ENCODE results near the gene CLEC14A. TPM values are rescaled to one million over a fixed set of nuclear protein-coding genes. Genes with fewer than 3 reads are reported as not detected.

The CLEC14A gene
- total RNA-seq, 2 experiments from 2014 or later: not detected

DNA sequence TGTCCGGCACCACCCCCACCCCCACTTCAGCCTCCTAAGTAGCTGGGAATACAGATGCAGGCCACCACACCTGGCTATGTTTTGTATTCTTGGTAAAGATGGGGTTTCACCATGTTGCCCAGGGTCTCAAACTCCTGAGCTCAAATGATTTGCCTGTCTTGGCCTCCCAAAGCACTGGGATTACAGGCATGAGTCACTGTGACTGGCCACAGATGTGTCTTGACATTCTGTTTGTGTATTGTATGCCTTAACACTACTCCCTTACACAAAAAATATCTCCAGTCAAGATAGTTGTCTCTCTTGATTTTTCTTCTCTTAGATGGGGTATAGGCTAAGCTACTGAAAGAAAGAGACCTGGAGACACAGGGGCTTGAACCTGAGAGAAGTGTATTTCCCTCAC is 17.6 kb downstream of the CLEC14A start:
- intact Hi-C loops (cut with micrococcal nuclease): no loop called here
- H3K9me3 Mint-ChIP-seq: no peaks in the 10 kb centered on the region
- DNase-seq: no peak
- CTCF ChIA-PET: no interaction called here
- H3K27me3 Mint-ChIP-seq (ENCODE audit: low read depth): no peaks in the 10 kb centered on the region
- H3K36me3 Mint-ChIP-seq (ENCODE audit: low read depth): no peaks in the 10 kb centered on the region
- H3K4me1 Mint-ChIP-seq (ENCODE audit: low read depth): no peaks in the 10 kb centered on the region
- no peak overlapping the region for H3K27ac Mint-ChIP-seq
- H3K4me3 Mint-ChIP-seq: no peak overlapping the region

DNA sequence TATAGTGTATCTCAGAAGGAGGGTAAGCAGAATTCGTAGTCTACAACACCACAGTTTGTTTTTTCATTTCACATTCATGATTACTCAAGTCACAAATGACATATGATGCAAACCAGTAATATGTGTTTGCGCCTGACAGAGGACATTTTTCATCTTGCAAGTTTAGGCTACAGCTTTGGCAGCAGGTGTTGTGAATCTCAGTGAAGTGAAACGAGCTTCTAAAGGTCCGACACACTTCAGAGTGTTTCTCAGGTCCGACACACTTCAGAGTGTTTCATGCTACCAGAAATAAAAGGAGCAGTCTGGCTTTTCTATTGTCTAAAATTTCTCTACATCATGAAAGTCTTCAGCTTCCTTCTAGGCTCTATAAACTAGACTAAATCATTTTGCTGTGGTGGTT is 22.7 kb downstream of the CLEC14A start:
- Mint-ChIP-seq H3K27me3 (ENCODE audit: low read depth) (peaks cover under 1% of the 10 kb centered on the region), H3K9me3 (no peaks in the 10 kb centered on the region), H3K4me1 (ENCODE audit: low read depth) (no peaks in the 10 kb centered on the region), H3K4me3 (no peak overlapping the region), H3K36me3 (ENCODE audit: low read depth) (no peaks in the 10 kb centered on the region), H3K27ac (no peak overlapping the region)
- no peak for DNase-seq
- CTCF ChIA-PET: no interaction called here
- intact Hi-C loops (cut with micrococcal nuclease): no loop called here

DNA sequence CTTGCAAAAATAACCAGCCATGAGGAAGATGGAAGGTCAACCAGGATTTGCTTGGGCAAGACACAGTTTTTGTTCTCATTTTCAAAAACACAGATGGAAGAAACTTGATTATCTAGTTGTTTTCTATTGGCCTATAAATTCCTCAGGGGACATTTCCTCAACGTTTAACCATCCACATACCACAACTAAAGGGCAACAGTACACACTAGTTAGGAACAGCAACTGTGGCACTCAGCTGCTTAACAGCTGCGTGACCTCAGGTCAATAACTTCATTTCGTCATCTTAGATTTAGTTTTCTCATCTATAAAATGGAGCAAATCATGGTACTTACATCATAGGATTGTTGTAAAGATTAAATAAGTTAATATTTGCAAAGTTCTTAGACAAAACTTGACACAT is 29.5 kb downstream of the CLEC14A start:
- CTCF ChIA-PET: interaction anchor here (1.7 kb wide), 1 partner anchor 18 kb away, joined by 4 read pairs; the partner anchor contains the start of gene SSTR1
- Mint-ChIP-seq H3K4me1 (ENCODE audit: low read depth) (no peaks in the 10 kb centered on the region), H3K27me3 (ENCODE audit: low read depth) (peaks cover 7% of the 10 kb centered on the region), H3K27ac (no peak overlapping the region), H3K4me3 (no peak overlapping the region), H3K36me3 (ENCODE audit: low read depth) (no peaks in the 10 kb centered on the region), H3K9me3 (no peaks in the 10 kb centered on the region)
- DNase-seq: no peak
- intact Hi-C loops (cut with micrococcal nuclease): no loop called here

DNA sequence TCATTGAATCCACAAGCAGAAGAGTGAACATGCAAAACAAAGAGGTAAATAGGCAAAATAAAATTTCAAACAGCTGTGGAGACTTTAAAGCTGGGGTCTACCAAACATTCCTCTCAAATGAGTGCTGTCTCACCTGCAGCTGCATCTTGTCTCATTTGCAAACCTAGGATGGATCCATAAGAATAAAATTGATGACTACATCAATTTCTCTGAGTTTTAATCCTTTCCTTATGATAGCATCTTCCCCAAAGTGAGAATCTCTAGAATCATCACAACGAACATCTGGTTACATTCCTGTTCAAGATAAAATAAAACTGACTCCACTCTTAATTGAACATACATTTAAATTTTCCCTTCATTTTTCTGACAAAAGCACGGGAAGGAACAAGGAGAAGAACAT is 29.9 kb downstream of the CLEC14A start:
- H3K27me3 Mint-ChIP-seq (ENCODE audit: low read depth): peaks cover 7% of the 10 kb centered on the region
- H3K36me3 Mint-ChIP-seq (ENCODE audit: low read depth): no peaks in the 10 kb centered on the region

DNA sequence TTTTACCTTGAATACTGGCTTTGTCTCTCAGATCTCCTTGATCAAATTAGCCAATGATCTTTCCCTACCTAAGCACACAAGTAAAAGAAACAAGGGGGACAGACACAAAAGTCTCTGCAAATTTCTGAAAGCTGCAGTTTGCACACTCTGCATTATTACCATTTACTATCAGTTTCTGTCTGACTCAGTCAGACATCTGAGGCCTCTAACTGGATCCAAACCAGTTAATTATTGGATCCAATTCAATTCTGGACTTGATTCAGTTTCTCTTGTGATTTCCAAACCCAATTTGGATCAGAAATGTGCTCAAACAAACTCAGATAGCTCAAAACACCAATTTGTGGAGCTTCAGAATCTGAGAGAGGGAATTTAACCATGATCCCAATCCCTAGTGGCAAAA is 31.6 kb downstream of the CLEC14A start:
- peaks cover 7% of the 10 kb centered on the region for H3K27me3 Mint-ChIP-seq (ENCODE audit: low read depth)
- no peak for DNase-seq
- no peak overlapping the region for H3K4me3 Mint-ChIP-seq
- H3K36me3 Mint-ChIP-seq (ENCODE audit: low read depth): no peaks in the 10 kb centered on the region
- H3K9me3 Mint-ChIP-seq: no peaks in the 10 kb centered on the region
- intact Hi-C loops (cut with micrococcal nuclease): no loop called here
- CTCF ChIA-PET: no interaction called here
- no peaks in the 10 kb centered on the region for H3K4me1 Mint-ChIP-seq (ENCODE audit: low read depth)
- H3K27ac Mint-ChIP-seq: no peak overlapping the region

More for the DNA sequence above, 29.9 kb downstream of the CLEC14A start:
- Mint-ChIP-seq H3K4me3 (no peak overlapping the region), H3K9me3 (no peaks in the 10 kb centered on the region), H3K27ac (no peak overlapping the region), H3K4me1 (ENCODE audit: low read depth) (no peaks in the 10 kb centered on the region)
- intact Hi-C loops (cut with micrococcal nuclease): no loop called here
- DNase-seq: no peak
- CTCF ChIA-PET: no interaction called here

DNA sequence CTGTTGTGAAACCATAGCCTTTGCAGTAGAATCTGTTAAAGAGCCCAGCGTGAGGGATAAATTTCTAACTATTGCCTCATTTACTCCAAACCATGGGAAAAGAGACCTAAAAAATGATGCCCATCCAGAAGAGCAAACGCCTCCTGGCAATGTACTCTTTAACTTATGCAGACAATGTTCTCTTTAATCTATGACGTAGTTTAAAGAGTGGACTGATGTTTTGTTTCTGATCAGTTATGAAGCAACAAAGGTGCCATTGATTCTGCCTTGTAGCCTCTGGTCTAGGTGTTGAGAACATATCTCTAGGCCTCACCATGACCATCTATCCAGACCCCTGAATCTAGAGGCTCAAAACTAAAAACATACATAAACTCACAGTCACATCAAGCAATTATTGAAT is 34.8 kb downstream of the CLEC14A start:
- DNase-seq: no peak
- Mint-ChIP-seq H3K27ac (no peak overlapping the region), H3K9me3 (no peaks in the 10 kb centered on the region), H3K4me1 (ENCODE audit: low read depth) (no peaks in the 10 kb centered on the region), H3K4me3 (no peak overlapping the region), H3K36me3 (ENCODE audit: low read depth) (no peaks in the 10 kb centered on the region), H3K27me3 (ENCODE audit: low read depth) (peaks cover 2% of the 10 kb centered on the region)
- CTCF ChIA-PET: no interaction called here
- intact Hi-C loops (cut with micrococcal nuclease): no loop called here

DNA sequence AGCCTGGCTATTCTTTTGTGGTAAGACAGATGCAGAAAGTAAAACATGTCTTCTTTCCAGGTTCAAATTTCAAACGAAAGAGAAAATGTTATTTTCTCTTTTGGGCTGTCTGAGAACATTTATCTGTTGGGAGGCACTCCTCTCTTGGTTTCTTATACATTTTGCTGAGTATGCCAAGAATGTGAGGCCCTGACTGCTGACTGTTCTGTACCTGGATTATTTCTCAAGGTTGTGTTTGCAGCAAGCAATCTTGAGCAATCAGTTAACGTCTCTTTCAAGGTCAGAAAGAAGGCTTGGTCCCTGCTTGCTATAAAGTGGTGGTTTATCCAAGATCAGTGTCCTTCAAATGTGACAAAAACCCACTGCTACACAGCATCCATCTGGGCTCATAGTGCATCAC is 38.3 kb downstream of the CLEC14A start:
- no peak overlapping the region for H3K4me3 Mint-ChIP-seq
- H3K27ac Mint-ChIP-seq: no peak overlapping the region
- intact Hi-C loops (cut with micrococcal nuclease): no loop called here
- H3K9me3 Mint-ChIP-seq: no peaks in the 10 kb centered on the region
- no peaks in the 10 kb centered on the region for H3K4me1 Mint-ChIP-seq (ENCODE audit: low read depth)
- CTCF ChIA-PET: no interaction called here
- H3K27me3 Mint-ChIP-seq (ENCODE audit: low read depth): peaks cover 11% of the 10 kb centered on the region
- no peak for DNase-seq
- H3K36me3 Mint-ChIP-seq (ENCODE audit: low read depth): no peaks in the 10 kb centered on the region

DNA sequence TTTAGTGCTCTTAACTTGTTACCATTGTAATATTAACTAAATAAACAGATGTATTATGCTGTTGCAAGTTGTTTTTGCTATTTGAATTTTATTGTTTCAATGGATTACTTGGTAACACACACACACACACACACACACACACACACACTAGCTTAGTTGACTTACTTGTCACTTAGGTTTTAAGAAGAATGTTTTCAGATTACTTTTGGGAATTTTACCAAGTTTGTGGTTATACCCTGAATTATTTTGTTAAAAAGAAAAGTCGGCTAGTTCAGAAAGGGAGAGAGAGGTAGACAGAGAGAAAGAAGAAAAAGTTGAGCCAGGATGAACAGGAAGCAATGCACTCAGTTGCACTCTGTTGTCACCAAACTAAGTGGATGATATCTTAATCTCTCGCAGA is 42.9 kb downstream of the CLEC14A start:
- H3K27me3 Mint-ChIP-seq (ENCODE audit: low read depth): peaks cover 49% of the 10 kb centered on the region
- no peaks in the 10 kb centered on the region for H3K9me3 Mint-ChIP-seq
- H3K4me3 Mint-ChIP-seq: no peak overlapping the region
- H3K27ac Mint-ChIP-seq: no peak overlapping the region
- intact Hi-C loops (cut with micrococcal nuclease): no loop called here
- H3K4me1 Mint-ChIP-seq (ENCODE audit: low read depth): peaks cover 28% of the 10 kb centered on the region
- CTCF ChIA-PET: interaction anchor here (0.6 kb wide), 1 partner anchor 242 kb away, joined by 4 read pairs; no protein-coding TSS in a partner anchor
- no peaks in the 10 kb centered on the region for H3K36me3 Mint-ChIP-seq (ENCODE audit: low read depth)
- no peak for DNase-seq

DNA sequence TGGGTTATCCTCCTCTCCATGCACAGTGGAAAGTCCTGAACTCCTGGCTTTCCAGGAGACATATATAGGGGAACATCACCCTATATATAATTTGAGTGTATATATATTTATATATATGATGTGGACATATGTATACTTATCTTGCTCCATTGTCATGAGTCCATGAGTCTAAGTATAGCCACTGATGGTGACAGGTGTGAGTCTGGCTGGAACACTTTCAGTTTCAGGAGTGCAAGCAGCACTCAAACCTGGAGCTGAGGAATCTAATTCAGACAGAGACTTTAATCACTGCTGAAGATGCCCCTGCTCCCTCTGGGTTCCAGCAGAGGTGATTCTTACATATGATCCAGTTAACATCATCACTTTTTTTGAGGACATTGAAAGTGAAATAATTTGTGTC is 43.8 kb downstream of the CLEC14A start:
- Mint-ChIP-seq H3K4me1 (ENCODE audit: low read depth) (peaks cover 29% of the 10 kb centered on the region), H3K27ac (no peak overlapping the region), H3K27me3 (ENCODE audit: low read depth) (peaks cover 58% of the 10 kb centered on the region), H3K36me3 (ENCODE audit: low read depth) (no peaks in the 10 kb centered on the region), H3K9me3 (no peaks in the 10 kb centered on the region), H3K4me3 (no peak overlapping the region)
- DNase-seq: no peak
- CTCF ChIA-PET: interaction anchor here (0.5 to 1.3 kb wide), 2 partner anchors 226 to 502 kb away, joined by 3 read pairs; no protein-coding TSS in a partner anchor
- intact Hi-C loops (cut with micrococcal nuclease): no loop called here

DNA sequence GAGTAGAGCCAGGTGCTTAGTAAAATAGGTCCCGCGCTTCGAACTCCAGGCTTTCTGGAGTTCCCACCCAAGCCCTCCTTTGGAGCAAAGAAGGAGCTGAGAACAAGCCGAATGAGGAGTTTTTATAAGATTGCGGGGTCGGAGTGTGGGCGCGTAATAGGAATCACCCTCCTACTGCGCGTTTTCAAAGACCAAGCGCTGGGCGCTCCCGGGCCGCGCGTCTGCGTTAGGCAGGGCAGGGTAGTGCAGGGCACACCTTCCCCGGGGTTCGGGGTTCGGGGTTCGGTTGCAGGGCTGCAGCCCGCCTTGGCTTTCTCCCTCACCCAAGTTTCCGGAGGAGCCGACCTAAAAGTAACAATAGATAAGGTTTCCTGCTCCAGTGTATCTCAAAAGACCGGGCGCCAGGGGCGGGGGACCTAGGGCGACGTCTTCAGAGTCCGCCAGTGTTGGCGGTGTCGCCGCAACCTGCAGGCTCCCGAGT is 44.6 kb downstream of the CLEC14A start:
- peaks cover 65% of the 10 kb centered on the region for H3K27me3 Mint-ChIP-seq (ENCODE audit: low read depth)
- H3K27ac Mint-ChIP-seq: no peak overlapping the region
- no peaks in the 10 kb centered on the region for H3K36me3 Mint-ChIP-seq (ENCODE audit: low read depth)
- H3K4me1 Mint-ChIP-seq (ENCODE audit: low read depth): peaks cover 29% of the 10 kb centered on the region
- CTCF ChIA-PET: interaction anchor here (1.3 kb wide), 1 partner anchor 226 kb away, joined by 3 read pairs; no protein-coding TSS in a partner anchor
- no peak overlapping the region for H3K4me3 Mint-ChIP-seq
- DNase-seq: no peak
- no peaks in the 10 kb centered on the region for H3K9me3 Mint-ChIP-seq
- intact Hi-C loops (cut with micrococcal nuclease): no loop called here

DNA sequence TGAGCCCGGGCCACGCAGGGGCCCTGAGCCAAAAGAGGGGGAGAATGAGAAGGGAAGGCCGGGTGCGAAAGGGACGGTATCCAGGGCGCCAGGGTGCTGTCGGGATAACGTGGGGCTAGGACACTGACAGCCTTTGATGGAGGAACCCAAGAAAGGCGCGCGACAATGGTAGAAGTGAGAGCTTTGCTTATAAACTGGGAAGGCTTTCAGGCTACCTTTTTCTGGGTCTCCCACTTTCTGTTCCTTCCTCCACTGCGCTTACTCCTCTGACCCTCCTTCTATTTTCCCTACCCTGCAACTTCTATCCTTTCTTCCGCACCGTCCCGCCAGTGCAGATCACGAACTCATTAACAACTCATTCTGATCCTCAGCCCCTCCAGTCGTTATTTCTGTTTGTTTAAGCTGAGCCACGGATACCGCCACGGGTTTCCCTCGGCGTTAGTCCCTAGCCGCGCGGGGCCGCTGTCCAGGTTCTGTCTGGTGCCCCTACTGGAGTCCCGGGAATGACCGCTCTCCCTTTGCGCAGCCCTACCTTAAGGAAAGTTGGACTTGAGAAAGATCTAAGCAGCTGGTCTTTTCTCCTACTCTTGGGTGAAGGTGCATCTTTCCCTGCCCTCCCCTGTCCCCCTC is 45.2 kb downstream of the CLEC14A start:
- H3K36me3 Mint-ChIP-seq (ENCODE audit: low read depth): no peaks in the 10 kb centered on the region
- no peak for DNase-seq
- no peak overlapping the region for H3K27ac Mint-ChIP-seq
- intact Hi-C loops (cut with micrococcal nuclease): no loop called here
- H3K4me3 Mint-ChIP-seq: peak overlapping the region; percentile 1
- peaks cover 29% of the 10 kb centered on the region for H3K4me1 Mint-ChIP-seq (ENCODE audit: low read depth)
- CTCF ChIA-PET: interaction anchor here (0.7 kb wide), 1 partner anchor 13 kb away, joined by 6 read pairs; no protein-coding TSS in a partner anchor
- H3K27me3 Mint-ChIP-seq (ENCODE audit: low read depth): peaks cover 65% of the 10 kb centered on the region
- no peaks in the 10 kb centered on the region for H3K9me3 Mint-ChIP-seq

DNA sequence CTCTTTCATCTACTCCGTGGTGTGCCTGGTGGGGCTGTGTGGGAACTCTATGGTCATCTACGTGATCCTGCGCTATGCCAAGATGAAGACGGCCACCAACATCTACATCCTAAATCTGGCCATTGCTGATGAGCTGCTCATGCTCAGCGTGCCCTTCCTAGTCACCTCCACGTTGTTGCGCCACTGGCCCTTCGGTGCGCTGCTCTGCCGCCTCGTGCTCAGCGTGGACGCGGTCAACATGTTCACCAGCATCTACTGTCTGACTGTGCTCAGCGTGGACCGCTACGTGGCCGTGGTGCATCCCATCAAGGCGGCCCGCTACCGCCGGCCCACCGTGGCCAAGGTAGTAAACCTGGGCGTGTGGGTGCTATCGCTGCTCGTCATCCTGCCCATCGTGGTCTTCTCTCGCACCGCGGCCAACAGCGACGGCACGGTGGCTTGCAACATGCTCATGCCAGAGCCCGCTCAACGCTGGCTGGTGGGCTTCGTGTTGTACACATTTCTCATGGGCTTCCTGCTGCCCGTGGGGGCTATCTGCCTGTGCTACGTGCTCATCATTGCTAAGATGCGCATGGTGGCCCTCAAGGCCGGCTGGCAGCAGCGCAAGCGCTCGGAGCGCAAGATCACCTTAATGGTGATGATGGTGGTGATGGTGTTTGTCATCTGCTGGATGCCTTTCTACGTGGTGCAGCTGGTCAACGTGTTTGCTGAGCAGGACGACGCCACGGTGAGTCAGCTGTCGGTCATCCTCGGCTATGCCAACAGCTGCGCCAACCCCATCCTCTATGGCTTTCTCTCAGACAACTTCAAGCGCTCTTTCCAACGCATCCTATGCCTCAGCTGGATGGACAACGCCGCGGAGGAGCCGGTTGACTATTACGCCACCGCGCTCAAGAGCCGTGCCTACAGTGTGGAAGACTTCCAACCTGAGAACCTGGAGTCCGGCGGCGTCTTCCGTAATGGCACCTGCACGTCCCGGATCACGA is 46.0 kb downstream of the CLEC14A start:
- intact Hi-C loops (cut with micrococcal nuclease): loop anchor here (2.0 to 5.0 kb wide), 3 partner anchors 45 to 657 kb away; no protein-coding TSS in a partner anchor
- no peaks in the 10 kb centered on the region for H3K9me3 Mint-ChIP-seq
- H3K36me3 Mint-ChIP-seq (ENCODE audit: low read depth): no peaks in the 10 kb centered on the region
- peaks cover 69% of the 10 kb centered on the region for H3K27me3 Mint-ChIP-seq (ENCODE audit: low read depth)
- peak overlapping the region; percentile 3 for H3K4me3 Mint-ChIP-seq
- no peak for DNase-seq
- H3K27ac Mint-ChIP-seq: no peak overlapping the region
- CTCF ChIA-PET: interaction anchor here (0.7 kb wide), 1 partner anchor 12 kb away, joined by 6 read pairs; no protein-coding TSS in a partner anchor
- peaks cover 29% of the 10 kb centered on the region for H3K4me1 Mint-ChIP-seq (ENCODE audit: low read depth)
